Superior temporal gyrus (tissue), 1 donor: ENCODE results near the gene CCDC120.

Source experiments
- DNase-seq: peaks from one replicate; pipeline ENCODE4 v3.0.0-alpha.2; 2016; ENCODE audit errors: extremely low spot score

CCDC120 gene

GRCh38 chrX:49058794-49059193, at the start of gene CCDC120:
TSS of gene CCDC120 (plus strand) at chrX:49058999. CDS start at chrX:49062042, 3,043 bp downstream.
- no peak for DNase-seq

- no peak for DNase-seq
These were observed 39.7 kb upstream of the CCDC120 start for GRCh38 chrX:49019050-49019449.

GRCh38 chrX:49019599-49020249, 39.1 kb upstream of the CCDC120 start:
- no peak for DNase-seq

- no peak for DNase-seq
These were observed 28.9 kb upstream of the CCDC120 start for GRCh38 chrX:49029876-49030275.

- no peak for DNase-seq
These were observed 28.5 kb upstream of the CCDC120 start for GRCh38 chrX:49030283-49030682.

GRCh38 chrX:49037883-49038475, 20.8 kb upstream of the CCDC120 start:
- DNase-seq = no peak

- DNase-seq = peak; percentile 27
These were observed 19.0 kb upstream of the CCDC120 start for GRCh38 chrX:49039598-49040375.

GRCh38 chrX:49040376-49040955, 18.3 kb upstream of the CCDC120 start:
- no peak for DNase-seq

GRCh38 chrX:49041744-49042580, 16.8 kb upstream of the CCDC120 start:
- peak; percentile 10 for DNase-seq

GRCh38 chrX:49042581-49043219, 16.1 kb upstream of the CCDC120 start:
- no peak for DNase-seq

GRCh38 chrX:49043220-49043986, 15.4 kb upstream of the CCDC120 start, which contains the start of gene TFE3:
TSS of gene TFE3 (minus strand) at chrX:49043357. CDS start at chrX:49043226, 131 bp downstream.
- DNase-seq = peak; percentile 97

- DNase-seq = no peak
These were observed 14.9 kb upstream of the CCDC120 start for GRCh38 chrX:49043987-49044281.

GRCh38 chrX:49053223-49054072, 5.4 kb upstream of the CCDC120 start:
- peak; percentile 18 for DNase-seq

- DNase-seq = no peak
These were observed 4.6 kb upstream of the CCDC120 start for GRCh38 chrX:49054073-49054762.

GRCh38 chrX:49059201-49059600, 402 bp downstream of the CCDC120 start:
- no peak for DNase-seq

GRCh38 chrX:49059681-49060085, 884 bp downstream of the CCDC120 start:
- DNase-seq = no peak

- DNase-seq = no peak
These were observed 2.1 kb downstream of the CCDC120 start for GRCh38 chrX:49060914-49061313.

- no peak for DNase-seq
These were observed 2.7 kb downstream of the CCDC120 start for GRCh38 chrX:49061490-49061889.

- DNase-seq = no peak
These were observed 3.1 kb downstream of the CCDC120 start for GRCh38 chrX:49061916-49062315.
